GOT3 (cell line): ENCODE results near the gene PHEX.

ENCODE experiments used
- DNase-seq: peaks from one replicate; lab custom pipeline; 2025; ENCODE audit warnings: mixed read lengths; lab: John Stamatoyannopoulos, UW

Gene PHEX

DNA sequence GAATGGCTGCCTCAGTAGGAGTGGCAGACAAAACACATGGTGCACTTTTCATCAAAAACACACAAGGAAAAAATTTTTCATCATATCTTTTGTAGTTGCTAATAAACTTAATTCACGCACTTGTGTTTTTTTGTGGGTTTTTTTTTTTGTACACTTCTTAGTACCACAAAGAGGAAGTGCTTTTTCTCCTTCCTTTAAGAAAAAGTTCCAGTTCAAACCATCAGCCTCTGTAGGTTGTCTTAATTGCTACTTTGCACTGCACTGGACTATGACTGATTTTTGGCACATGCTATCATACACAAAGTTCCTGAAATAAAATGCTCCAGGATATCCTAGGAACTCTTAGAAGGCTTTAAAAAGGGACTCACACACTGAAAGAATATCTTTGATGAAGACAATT is at the start of gene PHEX:
PHEX (plus strand) TSS at position 242 of the 400 bp plus-strand sequence. CDS start 681 bp downstream, outside the sequence.
- DNase-seq, result no peak

DNA sequence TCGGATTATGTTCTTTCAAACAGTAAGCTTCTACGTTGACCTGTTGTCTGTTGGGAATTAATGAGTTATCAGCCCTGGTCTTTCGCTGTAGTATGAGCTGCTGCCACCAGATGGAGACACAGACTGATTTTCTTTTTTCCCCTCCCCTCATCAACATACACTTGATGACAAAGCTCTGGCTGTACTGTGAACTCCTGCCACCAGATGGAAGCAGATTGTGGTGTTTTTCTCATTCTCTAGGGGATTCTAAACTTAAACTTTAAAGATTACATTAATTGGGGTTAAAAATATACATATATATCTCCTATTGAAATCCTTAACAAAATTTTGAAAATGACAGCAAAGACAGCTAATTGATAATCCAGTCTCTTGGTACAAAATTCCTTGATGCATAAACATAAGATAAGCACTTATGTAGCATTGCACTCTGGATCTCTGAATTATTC is 46.8 kb upstream of the PHEX start:
- peak; percentile 12 for DNase-seq

DNA sequence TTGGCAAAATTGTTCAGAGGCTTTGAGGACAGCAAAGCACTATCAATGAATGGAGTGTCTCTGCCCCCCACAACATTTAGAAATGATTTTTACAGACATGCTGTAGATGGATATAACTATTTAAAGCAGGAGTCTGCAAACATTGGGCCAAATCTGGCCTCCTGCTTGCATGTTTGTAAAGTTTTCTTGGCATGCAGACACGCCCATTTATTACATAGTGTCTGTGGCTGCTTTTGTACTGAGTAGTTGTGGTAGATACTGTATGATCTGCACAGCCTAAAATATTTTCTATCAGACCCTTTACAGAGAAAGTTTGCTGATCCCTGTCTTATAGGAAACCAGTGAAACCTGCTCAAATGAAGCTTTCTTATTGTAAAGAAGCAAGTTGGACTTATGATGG is 45.5 kb upstream of the PHEX start:
- no peak for DNase-seq

DNA sequence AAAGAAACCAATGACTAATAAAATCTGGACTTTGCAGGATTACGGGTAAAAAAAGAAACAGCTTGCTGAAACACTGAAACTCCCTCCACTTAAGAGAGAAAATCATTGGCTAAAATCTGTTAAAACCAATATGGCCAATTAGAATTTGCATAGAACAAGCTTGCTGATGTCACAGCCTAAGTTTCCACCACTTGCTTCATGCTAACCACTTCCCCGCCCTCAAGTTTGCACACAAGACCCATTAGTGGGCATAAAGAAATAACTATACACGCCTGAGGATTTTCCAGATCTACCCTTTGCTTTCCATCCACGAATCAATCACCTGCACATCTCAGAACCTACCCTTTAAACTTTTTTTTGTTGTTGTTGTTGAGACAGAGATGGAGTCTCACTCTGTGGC is 42.7 kb upstream of the PHEX start:
- DNase-seq, result no peak

DNA sequence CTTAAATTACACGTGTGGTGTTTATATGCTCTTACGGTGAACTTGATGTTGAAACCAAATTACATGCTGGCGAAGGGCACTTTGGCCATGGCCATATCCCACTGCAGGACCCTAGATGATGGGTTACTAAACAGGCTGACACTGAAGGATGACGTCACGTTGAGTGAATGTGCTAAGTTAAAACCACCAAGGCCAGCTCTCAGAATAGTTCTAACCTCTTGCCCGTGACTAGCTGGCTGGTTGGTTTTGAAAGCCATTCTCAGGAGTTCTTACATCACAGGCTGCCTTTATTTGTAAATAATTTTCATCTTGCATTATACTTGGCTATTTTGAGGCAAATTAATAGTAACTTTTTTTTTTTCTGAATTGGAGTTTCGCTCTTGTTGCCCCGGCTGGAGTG is 41.3 kb upstream of the PHEX start:
- no peak for DNase-seq

DNA sequence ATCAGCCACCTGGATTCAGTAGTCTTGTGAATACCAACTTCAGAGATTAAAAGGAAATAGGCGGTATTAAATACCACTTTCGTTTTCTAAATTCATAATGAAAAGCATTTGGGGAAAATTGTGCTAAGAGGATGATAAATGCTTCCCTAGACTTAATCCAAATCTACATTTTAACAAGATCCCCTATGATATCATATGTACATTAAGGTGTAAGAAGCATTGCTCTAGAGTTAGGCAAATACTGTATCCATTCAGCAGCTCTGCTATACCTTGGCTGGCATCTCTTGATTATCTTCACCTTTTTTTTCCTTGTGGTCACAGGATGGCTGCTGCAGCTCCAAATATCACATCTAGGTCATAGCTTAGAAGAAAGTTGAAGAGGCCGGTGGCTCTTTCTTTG is 40.6 kb upstream of the PHEX start:
- DNase-seq, result no peak

DNA sequence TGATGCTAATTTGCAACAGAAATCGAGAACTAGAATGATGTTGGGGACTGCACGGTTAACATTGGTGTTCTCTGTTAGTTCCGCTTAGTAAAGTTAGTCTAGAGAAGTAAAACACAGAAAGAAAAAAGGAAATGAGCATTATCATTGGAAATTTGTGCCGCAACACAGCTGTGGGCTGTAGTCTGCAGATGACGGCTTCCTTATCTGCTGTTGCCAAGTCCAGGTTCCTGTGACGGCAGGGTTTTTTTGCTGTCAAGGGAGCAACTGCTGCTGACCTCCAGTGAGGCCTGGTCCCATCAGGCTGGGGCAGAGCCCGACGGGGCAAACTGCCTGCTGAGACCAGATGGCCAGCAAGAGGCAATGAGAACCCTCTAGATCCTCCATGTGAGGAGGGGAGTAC is 38.9 kb upstream of the PHEX start:
- no peak for DNase-seq

DNA sequence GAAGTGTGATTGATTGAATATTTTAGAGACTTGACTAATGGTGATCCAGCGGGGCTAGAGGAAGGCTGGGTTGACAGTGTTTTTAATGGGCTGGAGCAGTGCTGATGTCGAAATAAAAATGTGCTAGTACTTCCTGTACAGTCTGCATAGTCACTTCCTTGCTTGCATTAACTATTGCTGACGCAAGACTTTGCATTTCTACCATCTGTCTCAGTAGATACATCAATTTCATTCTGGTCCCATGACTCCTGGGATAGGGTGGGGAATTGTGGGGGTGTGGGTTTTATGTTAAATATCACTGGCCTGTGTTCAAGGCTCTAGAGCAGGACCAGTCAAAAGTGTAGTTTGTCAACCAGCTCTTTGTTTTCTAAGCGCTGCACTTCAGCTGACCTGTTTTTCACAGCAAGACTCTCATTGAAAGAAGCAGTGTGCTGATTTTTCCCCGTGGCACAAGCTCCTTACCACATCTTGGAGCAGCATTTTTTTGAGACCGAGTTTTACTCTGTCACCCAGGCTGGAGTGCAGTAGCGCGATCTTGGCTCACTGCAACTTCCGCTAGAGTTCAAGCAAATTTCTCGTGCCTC is 35.2 kb upstream of the PHEX start:
- no peak for DNase-seq

DNA sequence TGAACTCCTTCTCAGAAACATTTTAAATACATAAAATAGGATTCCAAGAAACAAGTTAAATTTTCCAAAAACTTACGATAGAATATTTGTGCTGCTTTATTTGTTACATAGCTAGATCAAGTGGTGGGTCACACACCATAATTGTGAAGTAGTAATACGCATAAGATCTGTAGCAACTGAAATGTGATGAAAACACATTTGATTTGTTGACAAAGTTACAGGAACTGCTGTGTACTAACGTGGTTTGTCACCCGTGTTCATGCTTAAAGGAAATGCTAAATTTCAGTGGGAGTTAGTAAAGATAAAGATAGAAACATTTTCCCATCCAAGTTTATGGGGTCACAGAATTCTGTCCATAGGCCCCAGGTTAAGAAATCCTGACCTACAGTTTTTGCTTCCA is 34.1 kb upstream of the PHEX start:
- DNase-seq, result no peak

DNA sequence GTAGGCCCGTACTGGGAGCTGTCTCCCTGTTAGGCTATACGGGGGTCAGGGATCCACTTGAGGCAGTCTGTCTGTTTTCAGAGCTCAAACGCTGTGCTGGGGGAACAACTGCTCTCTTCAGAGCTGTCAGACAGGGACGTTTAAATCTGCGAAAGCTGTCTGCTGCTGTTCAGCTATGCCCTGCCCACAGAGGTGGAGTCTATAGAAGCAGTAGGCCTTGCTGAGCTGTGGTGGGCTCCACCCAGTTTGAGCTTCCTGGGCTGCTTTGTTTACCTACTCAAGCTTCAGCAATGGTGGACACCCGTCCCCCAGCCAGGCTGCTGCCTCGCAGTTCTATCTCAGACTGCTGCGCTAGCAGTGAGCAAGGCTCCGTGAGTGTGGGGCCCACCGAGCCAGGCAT is 27.3 kb upstream of the PHEX start:
- DNase-seq, result no peak

DNA sequence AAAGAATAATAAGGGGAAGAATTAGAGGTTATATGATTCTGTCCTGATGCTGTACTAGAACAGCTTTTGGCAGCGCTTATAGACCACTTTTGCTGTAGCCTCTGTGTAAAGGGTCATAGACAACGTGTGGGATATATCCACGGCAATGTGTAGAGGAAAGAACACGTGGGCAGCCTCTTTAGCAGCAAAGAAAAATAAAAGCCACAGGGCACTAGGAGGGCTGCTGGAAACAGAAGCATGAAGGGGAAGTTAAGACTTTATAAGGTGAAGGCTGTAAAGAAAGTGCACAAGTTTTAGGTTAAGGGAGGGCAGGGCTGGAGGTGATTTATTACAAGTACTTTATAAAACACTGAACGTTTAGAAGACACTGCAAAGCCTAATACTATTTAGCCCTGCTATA is 20.1 kb upstream of the PHEX start:
- DNase-seq, result no peak

DNA sequence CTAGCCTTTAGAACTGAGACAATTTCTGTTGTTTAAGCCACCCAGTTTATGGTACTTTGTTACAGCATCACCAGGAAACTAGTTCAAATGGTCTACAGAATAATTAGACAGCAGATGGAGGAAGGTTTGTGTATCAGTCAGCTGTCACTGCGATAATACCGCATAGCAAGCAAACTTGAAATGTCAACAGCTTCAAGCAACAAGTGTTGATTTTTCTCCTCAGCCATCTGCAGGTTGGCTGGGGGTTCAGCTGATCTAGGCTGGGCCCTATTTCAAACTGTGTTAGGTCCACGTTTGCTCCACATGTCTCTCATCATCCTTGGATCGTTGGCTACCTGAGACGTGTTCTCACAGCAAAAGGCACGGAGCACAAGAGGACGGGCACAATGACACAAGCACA is 19.2 kb upstream of the PHEX start:
- DNase-seq, result no peak

DNA sequence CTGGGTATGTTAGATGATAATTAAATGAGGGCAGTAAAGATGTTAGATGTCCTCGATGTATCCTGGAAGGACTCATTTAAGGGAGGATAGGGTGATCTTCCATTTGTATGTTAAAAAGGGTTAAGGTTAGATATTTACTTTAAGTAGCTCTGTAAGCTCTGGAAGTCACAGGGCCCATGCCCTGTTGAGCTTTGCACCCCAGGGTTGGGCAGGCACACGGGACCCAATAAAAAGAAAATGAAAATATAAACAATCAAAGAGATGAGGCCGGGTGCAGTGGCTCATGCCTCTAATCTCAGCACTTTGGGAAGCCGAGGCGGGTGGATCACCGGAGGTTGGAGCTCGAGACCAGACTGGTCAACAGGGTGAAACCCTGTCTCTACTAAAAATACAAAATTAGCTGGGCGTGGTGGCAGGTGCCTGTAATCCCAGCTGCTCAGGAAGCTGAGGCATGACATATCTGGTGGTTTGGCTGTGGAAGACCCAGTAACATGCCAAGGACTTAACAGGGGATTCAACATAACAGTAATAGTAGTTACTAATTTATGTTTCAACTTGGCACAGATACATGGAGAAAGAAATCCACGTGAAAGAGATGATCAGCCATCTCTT is 16.9 kb upstream of the PHEX start:
- no peak for DNase-seq

DNA sequence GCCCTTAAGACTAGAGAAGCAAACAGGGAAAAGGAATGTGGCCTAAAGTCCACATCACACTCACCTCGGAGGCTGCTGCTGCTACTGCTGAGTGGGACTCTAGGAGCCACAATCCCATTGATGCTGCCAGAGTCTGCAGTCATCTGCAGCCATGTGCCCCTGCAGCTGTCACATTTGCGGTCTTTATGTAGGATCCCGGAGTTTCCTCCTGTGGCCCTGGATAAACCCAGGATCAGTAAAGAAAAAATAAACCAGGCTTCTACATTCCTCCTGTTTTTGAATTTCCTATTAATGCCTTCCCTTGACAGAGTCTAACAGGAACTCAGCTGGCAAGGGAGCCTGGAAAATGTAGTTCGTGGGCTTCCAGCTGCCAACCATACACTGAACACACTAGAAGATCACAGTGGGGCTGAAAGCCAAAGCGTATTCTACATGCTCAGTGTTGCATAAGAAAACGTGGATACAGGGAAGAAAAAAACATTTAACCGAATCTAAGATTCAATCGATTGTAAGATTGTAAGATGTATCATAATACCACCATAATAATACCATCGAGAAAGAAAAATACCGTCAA is 10.3 kb upstream of the PHEX start:
- no peak for DNase-seq

DNA sequence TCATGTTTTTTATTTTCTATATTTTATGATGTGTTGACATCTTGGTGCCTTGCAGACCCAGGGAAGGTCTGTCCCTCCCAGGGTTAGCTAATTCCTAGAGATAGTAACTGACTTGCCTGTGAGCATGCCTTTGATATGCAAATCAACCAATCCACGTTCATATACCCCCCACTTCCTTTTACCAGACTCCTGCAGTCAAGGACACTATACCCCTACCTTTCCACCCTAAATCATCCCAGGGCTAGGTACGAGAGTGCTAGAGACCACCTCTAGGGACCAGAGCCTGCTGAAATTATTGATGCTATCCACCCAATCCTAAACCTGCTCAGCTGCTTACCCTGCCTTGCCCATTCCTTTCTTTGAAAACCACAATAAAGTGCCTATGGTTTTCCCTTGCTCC is 7.5 kb upstream of the PHEX start:
- no peak for DNase-seq

DNA sequence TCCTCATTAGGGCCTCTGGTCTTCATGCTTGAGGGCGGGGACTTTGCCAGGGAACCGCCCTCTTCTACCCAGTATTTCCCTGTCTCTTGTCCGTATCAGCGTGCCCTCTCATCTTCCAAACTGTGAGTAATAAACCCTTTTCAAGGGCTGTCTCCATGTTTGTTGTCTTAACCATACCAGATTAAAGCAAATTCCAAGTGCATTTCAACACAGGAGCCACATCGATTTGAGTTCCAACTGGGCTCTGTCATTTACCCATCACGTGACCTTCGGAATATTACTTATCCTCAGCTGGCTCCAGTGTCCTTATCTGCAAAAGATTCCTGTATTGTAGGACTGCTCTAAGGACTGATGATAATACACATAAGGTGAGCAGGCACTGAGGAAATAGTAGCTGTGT is 6.4 kb upstream of the PHEX start:
- no peak for DNase-seq

DNA sequence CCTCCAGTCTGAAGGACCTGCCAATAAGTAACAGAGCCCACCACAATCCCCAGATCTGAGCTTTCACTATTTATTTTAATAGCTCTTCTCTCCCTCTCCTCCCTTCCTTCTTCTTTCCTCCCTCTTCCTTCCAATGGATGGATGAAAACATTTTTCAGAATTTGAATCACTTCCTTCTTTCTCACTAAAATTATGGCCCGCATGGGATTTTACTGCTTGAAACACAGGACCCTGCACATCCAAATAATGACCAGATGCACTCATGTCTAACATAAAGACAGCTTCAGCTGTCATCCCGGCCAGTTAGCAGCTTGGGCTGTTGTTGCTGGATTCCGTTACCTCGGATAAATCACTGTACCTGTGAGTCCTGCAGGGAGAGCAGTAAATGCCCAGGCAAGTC is 5.4 kb upstream of the PHEX start:
- DNase-seq, result no peak

DNA sequence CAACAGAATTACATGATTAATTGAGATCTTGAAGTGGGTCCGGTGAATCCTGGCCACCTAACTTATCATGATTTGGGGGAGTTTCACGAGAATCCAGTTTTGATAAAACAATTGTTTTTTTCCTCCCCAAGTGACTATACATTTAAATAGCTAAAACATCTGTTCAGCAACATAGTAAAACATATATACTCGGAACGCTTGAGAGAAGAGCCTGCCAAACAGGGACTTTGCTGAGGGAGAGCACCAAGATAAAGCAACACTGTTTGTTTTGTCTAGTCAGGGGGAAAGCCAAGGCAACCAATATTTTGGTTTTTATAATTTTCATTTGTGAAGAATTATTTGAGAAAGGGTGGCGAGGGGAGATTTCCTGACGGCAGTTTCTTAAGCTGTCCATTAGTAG is 381 bp downstream of the PHEX start:
- DNase-seq, result no peak

DNA sequence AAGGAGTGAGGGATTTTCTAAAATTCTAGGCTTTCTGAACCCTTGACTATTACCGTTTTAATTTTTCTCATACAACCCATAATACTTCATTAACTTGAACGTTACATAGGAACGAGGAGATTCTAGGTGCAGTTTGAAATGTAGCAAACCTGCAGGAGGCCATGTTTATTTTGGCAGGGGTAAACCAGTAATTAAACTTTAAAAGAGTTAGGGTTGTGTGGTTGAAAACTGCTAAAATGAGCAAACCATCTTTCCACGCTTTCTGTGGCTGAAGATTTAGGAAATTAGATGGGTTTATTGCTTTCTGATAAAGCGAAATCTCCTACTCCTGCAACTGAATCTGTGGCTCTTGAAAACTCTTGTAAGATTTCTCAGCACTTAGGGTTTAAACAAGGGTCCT is 1.7 kb downstream of the PHEX start:
- no peak for DNase-seq

DNA sequence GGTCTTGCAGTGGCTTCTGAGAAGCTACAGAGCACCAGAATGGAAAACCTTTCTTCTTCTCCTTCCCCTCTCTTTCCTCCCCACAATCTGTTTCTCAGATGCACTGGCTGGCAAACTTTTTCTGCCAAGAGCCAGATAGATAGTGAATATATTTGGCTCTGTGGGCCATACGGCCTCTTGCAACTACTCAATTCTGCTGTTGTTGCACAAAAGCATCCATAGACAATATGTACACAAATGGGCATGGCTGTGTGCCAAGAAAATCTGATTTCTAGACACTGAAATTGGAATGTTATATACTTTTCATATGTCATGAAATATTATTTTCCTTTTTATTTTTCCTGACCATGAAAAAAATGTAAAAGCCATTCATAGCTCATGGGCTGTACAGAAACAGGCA is 3.1 kb downstream of the PHEX start:
- no peak for DNase-seq

DNA sequence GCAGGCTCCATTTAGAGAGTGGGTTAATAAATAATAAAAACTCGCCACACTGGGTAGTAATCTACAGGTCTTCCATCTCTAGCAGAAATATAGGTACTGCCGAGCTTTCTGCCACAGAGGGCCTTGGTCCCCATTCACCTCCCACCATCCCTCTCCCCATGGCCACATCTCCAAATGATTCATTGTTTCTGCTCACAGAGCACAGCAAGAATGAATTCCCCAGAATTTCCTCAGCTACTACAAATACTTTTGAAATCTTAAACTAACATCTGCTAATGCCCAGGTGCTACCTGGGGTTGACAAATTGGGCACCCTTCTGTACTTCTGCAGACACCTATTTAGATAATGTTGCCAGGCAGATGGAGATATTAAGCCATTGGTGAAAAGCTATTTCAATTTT is 5.1 kb downstream of the PHEX start:
- DNase-seq, result no peak

DNA sequence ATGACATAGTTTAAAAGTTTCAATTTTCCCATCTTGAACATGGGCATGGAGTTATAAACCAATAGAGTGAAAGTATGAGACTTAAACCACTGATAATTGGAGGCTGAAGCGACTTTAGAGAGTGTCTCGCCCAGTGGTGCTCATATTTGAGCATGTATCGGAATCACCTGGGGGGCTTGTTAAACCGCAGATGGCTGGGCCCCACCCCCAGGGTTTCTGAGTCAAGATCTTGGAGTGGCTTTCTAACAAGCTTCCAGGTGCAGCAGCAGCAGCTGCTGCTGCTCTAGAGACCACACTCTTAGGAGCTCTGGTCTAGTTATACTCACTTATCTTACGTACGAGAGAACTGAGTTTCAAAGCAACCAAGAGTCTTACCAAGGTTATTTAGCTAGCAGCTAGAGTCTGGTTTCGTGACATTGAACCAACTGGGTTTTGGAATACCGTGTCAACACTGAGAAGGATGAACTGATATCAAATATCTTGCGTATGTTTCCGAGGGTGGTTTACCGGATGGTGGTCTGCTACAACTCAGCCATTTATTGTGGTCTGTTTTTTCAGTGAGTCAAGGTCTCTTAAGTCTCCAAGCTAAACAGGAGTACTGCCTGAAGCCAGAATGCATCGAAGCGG is 5.9 kb downstream of the PHEX start:
- no peak for DNase-seq

DNA sequence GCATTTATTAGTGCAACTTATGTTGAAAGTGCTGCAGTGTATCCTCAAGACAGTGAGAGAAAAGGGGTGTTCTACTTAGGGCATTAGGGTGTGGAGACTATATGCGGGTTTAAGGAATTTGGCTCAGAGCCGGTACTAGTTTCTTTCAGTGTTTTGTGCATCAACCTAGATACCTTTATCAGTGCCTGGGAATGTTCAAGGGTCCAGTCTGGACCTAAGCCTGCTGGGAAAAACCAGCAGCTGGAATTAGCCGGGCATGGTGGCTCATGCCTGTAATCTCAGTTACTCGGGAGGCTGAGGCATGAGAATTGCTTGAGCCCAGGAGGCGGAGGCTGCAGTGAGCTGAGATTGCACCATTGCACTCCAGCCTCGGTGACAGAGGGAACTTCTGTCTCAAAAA is 7.4 kb downstream of the PHEX start:
- no peak for DNase-seq

DNA sequence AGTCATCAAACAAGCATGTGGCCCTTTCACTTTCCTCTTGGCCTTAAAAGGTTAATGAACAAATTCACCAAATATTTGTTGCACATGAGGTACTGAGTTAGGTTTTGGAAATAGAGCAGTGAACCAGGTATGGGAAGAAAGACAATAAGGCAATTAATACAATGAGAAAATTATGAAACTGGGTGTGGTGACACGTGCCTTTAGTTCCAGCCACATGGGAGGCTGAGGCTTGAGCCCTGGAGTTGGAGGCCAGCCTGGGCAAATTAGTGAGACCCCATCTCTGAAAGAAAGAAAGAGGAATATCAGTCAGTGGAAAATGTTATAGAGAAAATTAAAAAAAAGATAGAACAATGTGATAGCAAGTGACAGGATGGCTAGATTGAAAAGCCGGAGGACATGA is 8.1 kb downstream of the PHEX start:
- DNase-seq, result no peak
